Panc1 (cell line): ENCODE data around the gene KDM4B. TPM values are rescaled to one million over a fixed set of nuclear protein-coding genes. Genes with fewer than 3 reads are reported as not detected.

Source experiments
- ATAC-seq: fragments of 200-7000 bp; cut with Tn5 transposase; 2 replicates; pipeline ENCODE4 v1.9.1; 2020; ENCODE audit warnings: mild to moderate bottlenecking, moderate library complexity
- BruUV-seq: library from RNA; stranded (reverse); fragments of 400-500 nt; replicated peaks from 2 replicates; lab custom pipeline; 2021; lab: Mats Ljungman, UMichigan
- CTCF ChIA-PET: fragments of 300-600 bp; sonication (Branson Sonifier 250); formaldehyde crosslinking; loops from one replicate; lab custom pipeline; 2022; ENCODE audit warnings: antibody characterized with exemption; lab: Charles Lee
- POLR2A ChIA-PET: fragments of 300-600 bp; sonication (Branson Sonifier 250); formaldehyde crosslinking; loops from one replicate; lab custom pipeline; 2022; ENCODE audit warnings: antibody characterized with exemption; lab: Charles Lee
- DNase-seq: peaks from one replicate; pipeline ENCODE4 v3.0.0-alpha.2; 2010; ENCODE audit warnings: low read depth, low spot score
- H3K27ac ChIP-seq: 2 replicates; pipeline ENCODE4 v1.5.1; 2011; ENCODE audit warnings: mild to moderate bottlenecking, low read length, inconsistent platforms
- H3K27me3 ChIP-seq: fragments of 200-500 bp; sonication (Bioruptor generic); 2 replicates; pipeline ENCODE4 v1.6.0; 2014; ENCODE audit warnings: low read length, inconsistent platforms; ENCODE audit not compliant: control insufficient read depth, insufficient read depth
- H3K36me3 ChIP-seq: fragments of 200-500 bp; sonication (Bioruptor generic); 2 replicates; pipeline ENCODE4 v1.5.1; 2014; ENCODE audit warnings: inconsistent platforms, mild to moderate bottlenecking, low read length, moderate library complexity; ENCODE audit not compliant: control insufficient read depth, insufficient read depth
- H3K4me1 ChIP-seq: 2 replicates; pipeline ENCODE4 v1.5.1; 2011; ENCODE audit warnings: inconsistent platforms, mild to moderate bottlenecking, low read length, moderate library complexity; ENCODE audit not compliant: control insufficient read depth, insufficient read depth
- H3K4me3 ChIP-seq, 2 experiments: 2 replicates each; pipeline ENCODE4 v1.5.1; 2011 to 2012; ENCODE audit warnings: low read depth in 2 of 2, low read length in 2 of 2, mild to moderate bottlenecking in 2 of 2, inconsistent platforms in 1 of 2, moderate library complexity in 1 of 2
- H3K9me3 ChIP-seq: fragments of 200-500 bp; sonication (Bioruptor generic); 2 replicates; pipeline ENCODE4 v1.5.1; 2014; ENCODE audit warnings: low read depth, mild to moderate bottlenecking, inconsistent platforms, low read length, moderate library complexity; ENCODE audit not compliant: control insufficient read depth, insufficient read depth
- POLR2AphosphoS5 ChIP-seq: IDR thresholded peaks from 2 replicates; pipeline ENCODE4 v1.6.1; 2012; ENCODE audit warnings: mild to moderate bottlenecking, low read depth, low read length, moderate library complexity
- SIN3A ChIP-seq: IDR thresholded peaks from 2 replicates; pipeline ENCODE4 v1.6.1; 2012; ENCODE audit warnings: low read depth, mild to moderate bottlenecking, low read length, moderate library complexity, borderline replicate concordance; ENCODE audit not compliant: insufficient read depth
- TCF7L2 ChIP-seq: IDR thresholded peaks from 2 replicates; pipeline ENCODE4 v1.6.1; 2011; ENCODE audit warnings: mild to moderate bottlenecking, low read depth, low read length, inconsistent platforms
- in situ Hi-C: cut with HindIII; loops from 2 replicates; pipeline ENCODE4 v1.10.0; 2016; ENCODE audit warnings: low sequenced_read_pairs, low pct_unique_long_range_greater_than_20kb
- intact Hi-C: fragments of 100-400 bp; cut with micrococcal nuclease; formaldehyde crosslinking; loops from one replicate; pipeline ENCODE4 v1.10.0; 2022; ENCODE audit not compliant: unreplicated experiment
- total RNA-seq: library from RNA; stranded (reverse); gene quantifications from one replicate; pipeline ENCODE4 v1.2.1, GENCODE V29; 2021; ENCODE audit not compliant: unreplicated experiment
- TF ChIP-seq, protein P1 (sequence below): fragments of 450-650 bp; IDR thresholded peaks from 2 replicates; pipeline ENCODE4 v1.5.1; 2017; ENCODE audit warnings: mild to moderate bottlenecking
- TF ChIP-seq, protein P2 (sequence below), 2 experiments: IDR thresholded peaks; 2 replicates each; pipeline ENCODE4 v1.6.1; 2011 to 2012; ENCODE audit warnings: low read depth in 2 of 2, control low read depth in 1 of 2, low read length in 1 of 2, mild to moderate bottlenecking in 1 of 2, moderate library complexity in 1 of 2; ENCODE audit not compliant: insufficient read depth in 1 of 2

KDM4B gene
- total RNA-seq, 1 experiment from 2014 or later: 18.4 TPM

DNA sequence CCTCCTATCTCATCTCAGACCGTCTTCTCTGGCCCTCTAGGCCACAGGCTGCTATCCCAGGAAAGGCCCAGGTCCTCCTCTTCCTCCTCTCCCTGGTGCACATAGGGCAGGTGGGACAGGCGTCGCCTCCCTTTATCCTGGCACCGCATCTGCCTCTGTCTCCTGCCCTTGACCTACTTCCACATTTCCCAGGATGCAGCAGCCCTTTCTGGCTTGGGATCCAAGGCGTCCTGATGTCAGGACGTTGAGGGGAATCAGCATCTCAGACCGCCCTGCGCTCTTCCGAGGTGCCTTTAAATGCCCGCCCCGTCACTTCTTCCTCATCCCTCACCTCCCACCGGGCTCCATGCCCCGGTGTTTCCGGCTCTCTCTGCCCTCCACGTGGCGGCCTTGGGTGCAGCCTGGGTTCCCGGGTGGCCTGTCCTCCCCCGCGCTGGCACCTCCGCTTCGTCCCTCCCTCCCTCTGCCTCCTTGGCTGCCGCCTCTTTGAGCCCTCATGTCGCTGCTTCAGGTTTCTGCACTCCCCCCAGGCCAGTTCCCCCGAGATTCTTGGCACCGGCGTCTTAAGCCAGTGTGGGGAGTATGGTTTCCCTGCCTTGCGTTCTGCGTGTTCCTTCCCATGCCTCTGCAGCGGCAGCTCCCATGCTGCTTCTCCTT, 66.3 kb downstream of the KDM4B start:
- in situ Hi-C loops (no loop called here), intact Hi-C loops (loop anchor here (10.0 kb wide), 1 partner anchor 60 kb away; no protein-coding TSS in a partner anchor)
- Histone ChIP-seq H3K4me3 (no peak overlapping the region), H3K9me3 (no peaks in the 10 kb centered on the region), H3K36me3 (no peaks in the 10 kb centered on the region), H3K27ac (no peak overlapping the region), H3K4me1 (no peaks in the 10 kb centered on the region), H3K27me3 (no peaks in the 10 kb centered on the region)
- ChIA-PET CTCF (no interaction called here), POLR2A (no interaction called here)
- ATAC-seq (no peak), DNase-seq (no peak)
- TF ChIP-seq SIN3A (no peak), TCF7L2 (no peak), POLR2AphosphoS5 (no peak)
- TF ChIP-seq, protein P1, sequence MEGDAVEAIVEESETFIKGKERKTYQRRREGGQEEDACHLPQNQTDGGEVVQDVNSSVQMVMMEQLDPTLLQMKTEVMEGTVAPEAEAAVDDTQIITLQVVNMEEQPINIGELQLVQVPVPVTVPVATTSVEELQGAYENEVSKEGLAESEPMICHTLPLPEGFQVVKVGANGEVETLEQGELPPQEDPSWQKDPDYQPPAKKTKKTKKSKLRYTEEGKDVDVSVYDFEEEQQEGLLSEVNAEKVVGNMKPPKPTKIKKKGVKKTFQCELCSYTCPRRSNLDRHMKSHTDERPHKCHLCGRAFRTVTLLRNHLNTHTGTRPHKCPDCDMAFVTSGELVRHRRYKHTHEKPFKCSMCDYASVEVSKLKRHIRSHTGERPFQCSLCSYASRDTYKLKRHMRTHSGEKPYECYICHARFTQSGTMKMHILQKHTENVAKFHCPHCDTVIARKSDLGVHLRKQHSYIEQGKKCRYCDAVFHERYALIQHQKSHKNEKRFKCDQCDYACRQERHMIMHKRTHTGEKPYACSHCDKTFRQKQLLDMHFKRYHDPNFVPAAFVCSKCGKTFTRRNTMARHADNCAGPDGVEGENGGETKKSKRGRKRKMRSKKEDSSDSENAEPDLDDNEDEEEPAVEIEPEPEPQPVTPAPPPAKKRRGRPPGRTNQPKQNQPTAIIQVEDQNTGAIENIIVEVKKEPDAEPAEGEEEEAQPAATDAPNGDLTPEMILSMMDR: no peak
- TF ChIP-seq, protein P2, sequence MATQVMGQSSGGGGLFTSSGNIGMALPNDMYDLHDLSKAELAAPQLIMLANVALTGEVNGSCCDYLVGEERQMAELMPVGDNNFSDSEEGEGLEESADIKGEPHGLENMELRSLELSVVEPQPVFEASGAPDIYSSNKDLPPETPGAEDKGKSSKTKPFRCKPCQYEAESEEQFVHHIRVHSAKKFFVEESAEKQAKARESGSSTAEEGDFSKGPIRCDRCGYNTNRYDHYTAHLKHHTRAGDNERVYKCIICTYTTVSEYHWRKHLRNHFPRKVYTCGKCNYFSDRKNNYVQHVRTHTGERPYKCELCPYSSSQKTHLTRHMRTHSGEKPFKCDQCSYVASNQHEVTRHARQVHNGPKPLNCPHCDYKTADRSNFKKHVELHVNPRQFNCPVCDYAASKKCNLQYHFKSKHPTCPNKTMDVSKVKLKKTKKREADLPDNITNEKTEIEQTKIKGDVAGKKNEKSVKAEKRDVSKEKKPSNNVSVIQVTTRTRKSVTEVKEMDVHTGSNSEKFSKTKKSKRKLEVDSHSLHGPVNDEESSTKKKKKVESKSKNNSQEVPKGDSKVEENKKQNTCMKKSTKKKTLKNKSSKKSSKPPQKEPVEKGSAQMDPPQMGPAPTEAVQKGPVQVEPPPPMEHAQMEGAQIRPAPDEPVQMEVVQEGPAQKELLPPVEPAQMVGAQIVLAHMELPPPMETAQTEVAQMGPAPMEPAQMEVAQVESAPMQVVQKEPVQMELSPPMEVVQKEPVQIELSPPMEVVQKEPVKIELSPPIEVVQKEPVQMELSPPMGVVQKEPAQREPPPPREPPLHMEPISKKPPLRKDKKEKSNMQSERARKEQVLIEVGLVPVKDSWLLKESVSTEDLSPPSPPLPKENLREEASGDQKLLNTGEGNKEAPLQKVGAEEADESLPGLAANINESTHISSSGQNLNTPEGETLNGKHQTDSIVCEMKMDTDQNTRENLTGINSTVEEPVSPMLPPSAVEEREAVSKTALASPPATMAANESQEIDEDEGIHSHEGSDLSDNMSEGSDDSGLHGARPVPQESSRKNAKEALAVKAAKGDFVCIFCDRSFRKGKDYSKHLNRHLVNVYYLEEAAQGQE (IDR thresholded peaks at IDR 0.05; ENCODE audit: insufficient read depth in 1 of 2, low read depth in 2 of 2, low read length in 1 of 2): no peak
- no TSS peak for BruUV-seq

DNA sequence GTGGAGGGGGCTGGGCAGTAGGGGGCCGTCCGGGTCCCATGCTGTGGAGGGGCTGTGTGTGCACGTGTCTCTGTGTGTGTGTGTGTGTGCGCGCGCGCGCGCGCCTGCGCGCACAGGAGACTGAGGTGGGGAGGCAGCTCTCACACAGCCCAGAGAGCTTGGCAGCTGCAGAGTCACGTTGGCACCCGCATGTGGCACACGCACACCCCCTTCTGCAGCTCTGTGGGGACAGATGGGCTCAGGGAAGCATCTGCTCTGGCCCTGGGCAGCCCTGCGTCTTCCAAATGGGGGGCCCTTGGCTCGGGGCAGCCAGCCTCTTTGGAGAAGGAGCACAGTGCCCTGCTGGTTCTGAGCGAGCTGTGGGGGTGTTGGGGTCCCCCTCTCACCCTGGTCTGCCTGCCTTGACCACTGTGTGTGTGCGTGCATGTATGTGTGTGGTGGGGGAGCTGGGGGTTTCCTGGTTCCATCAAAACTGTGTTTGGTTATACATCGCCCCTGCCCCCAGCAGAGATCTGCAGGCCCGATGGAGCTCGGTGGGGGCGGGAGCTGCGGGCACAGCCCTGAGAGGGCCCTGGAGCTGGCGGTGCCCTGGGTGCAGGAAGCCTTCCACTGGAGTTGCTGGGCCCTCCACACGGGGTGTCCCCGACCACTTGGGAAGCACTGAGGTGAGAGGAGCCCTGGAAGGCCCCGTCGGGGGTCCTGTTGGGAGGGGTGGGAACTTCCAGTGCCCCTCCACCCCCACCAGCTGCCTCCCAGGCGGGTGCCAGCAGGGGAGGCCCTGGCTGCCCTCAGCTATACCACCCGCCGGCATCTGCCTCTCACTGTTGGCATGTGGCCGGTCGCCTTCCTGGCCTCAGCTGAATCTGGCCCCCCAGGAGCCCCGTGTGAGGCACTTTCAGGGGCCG, 67.1 kb downstream of the KDM4B start:
- Histone ChIP-seq H3K4me3 (no peak overlapping the region), H3K27ac (no peak overlapping the region), H3K36me3 (no peaks in the 10 kb centered on the region), H3K9me3 (no peaks in the 10 kb centered on the region), H3K4me1 (no peaks in the 10 kb centered on the region), H3K27me3 (no peaks in the 10 kb centered on the region)
- ATAC-seq: no peak
- DNase-seq: no peak
- BruUV-seq: no TSS peak
- CTCF ChIA-PET: no interaction called here
- POLR2A ChIA-PET: no interaction called here
- in situ Hi-C loops (no loop called here), intact Hi-C loops (loop anchor here (10.0 kb wide), 1 partner anchor 61 kb away; no protein-coding TSS in a partner anchor)
- TF ChIP-seq SIN3A (no peak), POLR2AphosphoS5 (no peak), TCF7L2 (no peak)
- TF ChIP-seq, protein P1: no peak
- TF ChIP-seq, protein P2 (IDR thresholded peaks at IDR 0.05; ENCODE audit: insufficient read depth in 1 of 2, low read depth in 2 of 2, low read length in 1 of 2): no peak
